ENCODE measurements around the gene RIPK3.
A peak's percentile ranks its signal among the peaks of the same experiment; 100 is the strongest.
"Not testable (repeated sequence)": the region's sequence is repeated elsewhere in the genome, so short reads cannot be mapped to it uniquely, and the experiment has no call there.

Gene RIPK3

GRCh38 chr14:24339284-24340151 lies at the start of gene RIPK3:
RIPK3 (minus strand) TSS chr14:24339991; CDS start chr14:24339826, 165 bp downstream.
- Mint-ChIP-seq H3K9me3 (no peaks in the 10 kb centered on the region), H3K27me3 (peaks cover 42% of the 10 kb centered on the region), H3K36me3 (peaks cover 41% of the 10 kb centered on the region), H3K27ac (peak within 1 kb of the TSS; percentile 88), H3K4me1 (peaks cover 40% of the 10 kb centered on the region), H3K4me3 (peak within 1 kb of the TSS; percentile 94)
- DNase-seq = peak; percentile 85
- CTCF ChIA-PET = interaction anchor here (0.7 to 18.8 kb wide), 6 partner anchors 7 to 97 kb away, joined by 3 to 557 read pairs (median 3); partner anchors contain the start of genes CBLN3, CIDEB, KHNYN and TINF2

- DNase-seq = no peak
- Mint-ChIP-seq H3K9me3 (no peaks in the 10 kb centered on the region), H3K27me3 (peaks cover 55% of the 10 kb centered on the region), H3K36me3 (no peaks in the 10 kb centered on the region), H3K4me1 (no peaks in the 10 kb centered on the region), H3K27ac (no peak overlapping the region), H3K4me3 (no peak overlapping the region)
- CTCF ChIA-PET = no interaction called here
Measured at GRCh38 chr14:24389226-24389848, 49.5 kb upstream of the RIPK3 start.

GRCh38 chr14:24388474-24389179 lies 48.8 kb upstream of the RIPK3 start:
- peaks cover 56% of the 10 kb centered on the region for H3K27me3 Mint-ChIP-seq
- no peaks in the 10 kb centered on the region for H3K4me1 Mint-ChIP-seq
- no peak for DNase-seq
- H3K36me3 Mint-ChIP-seq = no peaks in the 10 kb centered on the region
- CTCF ChIA-PET = interaction anchor here (1.1 kb wide), 1 partner anchor 55 kb away, joined by 3 read pairs; no protein-coding TSS in a partner anchor
- H3K27ac Mint-ChIP-seq = no peak overlapping the region
- no peaks in the 10 kb centered on the region for H3K9me3 Mint-ChIP-seq
- no peak overlapping the region for H3K4me3 Mint-ChIP-seq

- not testable (repeated sequence) for H3K4me1 Mint-ChIP-seq
- CTCF ChIA-PET = interaction anchor here (1.1 kb wide), 1 partner anchor 54 kb away, joined by 3 read pairs; no protein-coding TSS in a partner anchor
- peaks cover 50% of the 10 kb centered on the region for H3K27me3 Mint-ChIP-seq
Measured at GRCh38 chr14:24387579-24387978, 47.8 kb upstream of the RIPK3 start.

GRCh38 chr14:24387009-24387345 lies 47.2 kb upstream of the RIPK3 start:
- H3K27ac Mint-ChIP-seq = no peak overlapping the region
- no peaks in the 10 kb centered on the region for H3K4me1 Mint-ChIP-seq
- H3K27me3 Mint-ChIP-seq = peaks cover 50% of the 10 kb centered on the region
- no peak for DNase-seq
- CTCF ChIA-PET = no interaction called here
- H3K36me3 Mint-ChIP-seq = no peaks in the 10 kb centered on the region
- no peaks in the 10 kb centered on the region for H3K9me3 Mint-ChIP-seq
- H3K4me3 Mint-ChIP-seq = no peak overlapping the region

More at GRCh38 chr14:24387579-24387978, 47.8 kb upstream of the RIPK3 start:
- H3K9me3 Mint-ChIP-seq, H3K27ac Mint-ChIP-seq, DNase-seq, H3K4me3 Mint-ChIP-seq, H3K36me3 Mint-ChIP-seq: not testable (repeated sequence)

GRCh38 chr14:24385524-24385923 lies 45.7 kb upstream of the RIPK3 start:
- H3K9me3 Mint-ChIP-seq = no peaks in the 10 kb centered on the region
- no peaks in the 10 kb centered on the region for H3K36me3 Mint-ChIP-seq
- CTCF ChIA-PET = no interaction called here
- peaks cover 42% of the 10 kb centered on the region for H3K27me3 Mint-ChIP-seq
- DNase-seq = no peak
- H3K4me1 Mint-ChIP-seq = no peaks in the 10 kb centered on the region
- H3K27ac Mint-ChIP-seq = no peak overlapping the region
- no peak overlapping the region for H3K4me3 Mint-ChIP-seq

GRCh38 chr14:24384169-24384568 lies 44.4 kb upstream of the RIPK3 start:
- DNase-seq = no peak
- no peaks in the 10 kb centered on the region for H3K36me3 Mint-ChIP-seq
- CTCF ChIA-PET = no interaction called here
- peaks cover 40% of the 10 kb centered on the region for H3K27me3 Mint-ChIP-seq
- H3K9me3 Mint-ChIP-seq = no peaks in the 10 kb centered on the region
- no peaks in the 10 kb centered on the region for H3K4me1 Mint-ChIP-seq
- no peak overlapping the region for H3K27ac Mint-ChIP-seq
- no peak overlapping the region for H3K4me3 Mint-ChIP-seq

- H3K9me3 Mint-ChIP-seq = no peaks in the 10 kb centered on the region
- no peaks in the 10 kb centered on the region for H3K36me3 Mint-ChIP-seq
- H3K27ac Mint-ChIP-seq = no peak overlapping the region
- no peak for DNase-seq
- CTCF ChIA-PET = interaction anchor here (1.1 to 1.8 kb wide), 2 partner anchors 10 to 34 kb away, joined by 3 to 4 read pairs; no protein-coding TSS in a partner anchor
- H3K27me3 Mint-ChIP-seq = peaks cover 41% of the 10 kb centered on the region
- peaks cover 5% of the 10 kb centered on the region for H3K4me1 Mint-ChIP-seq
- no peak overlapping the region for H3K4me3 Mint-ChIP-seq
Measured at GRCh38 chr14:24382064-24382371, 42.2 kb upstream of the RIPK3 start.

- H3K9me3 Mint-ChIP-seq = no peaks in the 10 kb centered on the region
- H3K27me3 Mint-ChIP-seq = peaks cover 41% of the 10 kb centered on the region
- peaks cover 7% of the 10 kb centered on the region for H3K4me1 Mint-ChIP-seq
- no peak overlapping the region for H3K27ac Mint-ChIP-seq
- no peak overlapping the region for H3K4me3 Mint-ChIP-seq
- DNase-seq = no peak
- CTCF ChIA-PET = interaction anchor here (1.1 to 1.8 kb wide), 2 partner anchors 10 to 34 kb away, joined by 3 to 4 read pairs; no protein-coding TSS in a partner anchor
- no peaks in the 10 kb centered on the region for H3K36me3 Mint-ChIP-seq
Measured at GRCh38 chr14:24381363-24382063, 41.7 kb upstream of the RIPK3 start.

- peaks cover 54% of the 10 kb centered on the region for H3K27me3 Mint-ChIP-seq
- H3K27ac Mint-ChIP-seq = no peak overlapping the region
- DNase-seq = no peak
- no peaks in the 10 kb centered on the region for H3K9me3 Mint-ChIP-seq
- no peaks in the 10 kb centered on the region for H3K36me3 Mint-ChIP-seq
- CTCF ChIA-PET = interaction anchor here (1.3 to 1.9 kb wide), 2 partner anchors 47 to 52 kb away, joined by 4 read pairs; no protein-coding TSS in a partner anchor
- no peak overlapping the region for H3K4me3 Mint-ChIP-seq
- peaks cover 7% of the 10 kb centered on the region for H3K4me1 Mint-ChIP-seq
Measured at GRCh38 chr14:24379907-24380730, 40.3 kb upstream of the RIPK3 start.

GRCh38 chr14:24378981-24379906 lies 39.5 kb upstream of the RIPK3 start:
- H3K4me1 Mint-ChIP-seq = peaks cover 7% of the 10 kb centered on the region
- no peak overlapping the region for H3K4me3 Mint-ChIP-seq
- no peak overlapping the region for H3K27ac Mint-ChIP-seq
- peaks cover 57% of the 10 kb centered on the region for H3K27me3 Mint-ChIP-seq
- DNase-seq = no peak
- no peaks in the 10 kb centered on the region for H3K9me3 Mint-ChIP-seq
- H3K36me3 Mint-ChIP-seq = no peaks in the 10 kb centered on the region
- CTCF ChIA-PET = interaction anchor here (1.3 to 1.9 kb wide), 3 partner anchors 26 to 52 kb away, joined by 3 to 4 read pairs (median 4); no protein-coding TSS in a partner anchor

- H3K4me3 Mint-ChIP-seq = no peak overlapping the region
- CTCF ChIA-PET = interaction anchor here (1.5 kb wide), 1 partner anchor 26 kb away, joined by 3 read pairs; no protein-coding TSS in a partner anchor
- H3K9me3 Mint-ChIP-seq = no peaks in the 10 kb centered on the region
- no peak for DNase-seq
- no peak overlapping the region for H3K27ac Mint-ChIP-seq
- H3K4me1 Mint-ChIP-seq = peaks cover 7% of the 10 kb centered on the region
- no peaks in the 10 kb centered on the region for H3K36me3 Mint-ChIP-seq
- peaks cover 62% of the 10 kb centered on the region for H3K27me3 Mint-ChIP-seq
Measured at GRCh38 chr14:24378327-24378726, 38.5 kb upstream of the RIPK3 start.

Data from activated naive CD4-positive, alpha-beta T cell treated with anti-CD3 and anti-CD28 coated beads, Interleukin-2, amount 10 ng/mL, durations not matched to agents 7 days and 5 days (primary cell).